HepG2 (cell line): ENCODE results near the gene ASB5. TPM values are rescaled to one million over a fixed set of nuclear protein-coding genes. Genes with fewer than 3 reads are reported as not detected.

Experiments used
- ATAC-seq: fragments of 200-7000 bp; cut with Tn5 transposase; 3 replicates; pipeline ENCODE4 v1.9.1; 2020; ENCODE audit warnings: mild to moderate bottlenecking, moderate library complexity
- BruUV-seq: library from RNA; stranded (reverse); fragments of 400-500 nt; replicated peaks from 2 replicates; lab custom pipeline; 2021; lab: Mats Ljungman, UMichigan
- CTCF ChIA-PET: fragments of 300-600 bp; formaldehyde crosslinking; extraction: SDS; loops from one replicate; lab custom pipeline; 2021; ENCODE audit warnings: low total read pairs, inconsistent platforms, low intra/inter-chr PET ratio; lab: Yijun Ruan, JAX
- POLR2A ChIA-PET: fragments of 350-600 bp; sonication (Branson Sonifier 250); formaldehyde crosslinking; loops from one replicate; lab custom pipeline; 2020; ENCODE audit warnings: antibody characterized with exemption, inconsistent platforms; lab: Yijun Ruan, JAX
- DNase-seq: peaks from one replicate; pipeline ENCODE4 v3.0.0-alpha.2; 2015; ENCODE audit warnings: low spot score
- FAIRE-seq: peaks from 3 replicates; lab custom pipeline; 2011; peaks lifted over from hg19 to GRCh38; lab: Jason Lieb, UNC
- H2AFZ ChIP-seq: one replicate; pipeline ENCODE4 v1.6.1; 2011; ENCODE audit warnings: low read length, inconsistent platforms
- H3K27ac ChIP-seq: fragments of 300-600 bp; 3 replicates; pipeline ENCODE4 v1.8.0; 2011; ENCODE audit warnings: mixed run types, mild to moderate bottlenecking, mixed read lengths, low read length, inconsistent platforms; ENCODE audit not compliant: insufficient read depth; ENCODE audit errors: extremely low read length
- H3K27me3 ChIP-seq, 2 experiments: fragments of 200-600 bp in 1 of 2; 2 replicates in 1 of 2; 3 replicates in 1 of 2; pipeline versions ENCODE4 v1.6.0 to v1.8.0; 2011; ENCODE audit warnings: low read length in 2 of 2, mild to moderate bottlenecking in 2 of 2, moderate library complexity in 2 of 2, inconsistent platforms in 1 of 2; ENCODE audit not compliant: insufficient read depth in 2 of 2, control insufficient read depth in 1 of 2
- H3K36me3 ChIP-seq, 2 experiments: fragments of 200-600 bp in 1 of 2; replicated peaks in 1 of 2; 2 replicates in 1 of 2; 3 replicates in 1 of 2; pipeline versions ENCODE4 v1.5.1 to v1.8.0; 2011; ENCODE audit warnings: low read length in 2 of 2, inconsistent platforms in 1 of 2; ENCODE audit not compliant: insufficient read depth in 2 of 2, control insufficient read depth in 1 of 2
- H3K4me1 ChIP-seq: 2 replicates; pipeline ENCODE4 v1.5.1; 2012; ENCODE audit warnings: low read length, inconsistent platforms; ENCODE audit not compliant: insufficient read depth
- H3K4me2 ChIP-seq: 2 replicates; pipeline ENCODE4 v1.6.0; 2011; ENCODE audit warnings: low read depth, low read length, inconsistent platforms
- H3K4me3 ChIP-seq, 3 experiments: fragments of 200-600 bp in 1 of 3; sonication (generic), shearing (Covaris generic) in 1 of 3; replicated peaks in 1 of 3; 2 replicates each; pipeline ENCODE4 v1.5.1; 2011 to 2016; ENCODE audit warnings: low read length in 3 of 3, inconsistent platforms in 2 of 3, low read depth in 2 of 3, mild to moderate bottlenecking in 2 of 3, control low read depth in 1 of 3, mixed read lengths in 1 of 3; ENCODE audit not compliant: insufficient read depth in 1 of 3
- H3K79me2 ChIP-seq: one replicate; pipeline ENCODE4 v1.6.1; 2011; ENCODE audit warnings: low read length, inconsistent platforms; ENCODE audit not compliant: insufficient read depth
- H3K9ac ChIP-seq: 2 replicates; pipeline ENCODE4 v1.6.0; 2011; ENCODE audit warnings: mild to moderate bottlenecking, low read depth, low read length, inconsistent platforms; ENCODE audit not compliant: insufficient read depth
- H3K9me3 ChIP-seq: 2 replicates; pipeline ENCODE4 v1.5.1; 2012; ENCODE audit warnings: mild to moderate bottlenecking, low read length
- H4K20me1 ChIP-seq: 2 replicates; pipeline ENCODE4 v1.6.0; 2011; ENCODE audit warnings: inconsistent platforms, mild to moderate bottlenecking, low read length, moderate library complexity; ENCODE audit not compliant: insufficient read depth
- ARNTL ChIP-seq: sonication (generic); formaldehyde crosslinking; IDR thresholded peaks from 2 replicates; pipeline ENCODE4 v1.4.0; 2020; ENCODE audit warnings: mild to moderate bottlenecking, missing genetic modification reagents
- FLYWCH1 ChIP-seq: sonication (generic); formaldehyde crosslinking; IDR thresholded peaks from 2 replicates; pipeline ENCODE4 v1.8.1; 2023; ENCODE audit warnings: mild to moderate bottlenecking, missing genetic modification reagents
- LCORL ChIP-seq, 2 experiments: fragments of 450-650 bp in 1 of 2; sonication (generic) in 1 of 2; formaldehyde crosslinking in 1 of 2; IDR thresholded peaks; 2 replicates each; pipeline versions ENCODE4 v1.5.0 to v1.6.1; 2017 to 2020; ENCODE audit warnings: antibody characterized with exemption in 1 of 2, missing genetic modification reagents in 1 of 2
- NR2F6 ChIP-seq, 2 experiments: IDR thresholded peaks; 2 replicates each; pipeline ENCODE4 v1.6.1; 2016; ENCODE audit warnings: antibody characterized with exemption in 1 of 2, mild to moderate bottlenecking in 1 of 2
- ZMYM3 ChIP-seq: sonication (generic); formaldehyde crosslinking; IDR thresholded peaks from 2 replicates; pipeline ENCODE4 v1.5.1; 2020; ENCODE audit warnings: mild to moderate bottlenecking, missing genetic modification reagents
- ZNF10 ChIP-seq: sonication (generic); formaldehyde crosslinking; IDR thresholded peaks from 2 replicates; pipeline ENCODE4 v1.4.0; 2020; ENCODE audit warnings: mild to moderate bottlenecking, low read depth, missing genetic modification reagents, borderline replicate concordance
- ZNF205 ChIP-seq: IDR thresholded peaks from 2 replicates; pipeline ENCODE4 v1.6.1; 2018; ENCODE audit warnings: missing biosample characterization, missing genetic modification reagents
- ZNF746 ChIP-seq: sonication (generic); formaldehyde crosslinking; IDR thresholded peaks from 2 replicates; pipeline ENCODE4 v1.8.0; 2022; ENCODE audit warnings: mild to moderate bottlenecking, missing genetic modification reagents
- WGBS: methylation state at CpG from one replicate; pipeline ENCODE4 v1.1.6; 2017; ENCODE audit warnings: low lambda C conversion rate; 5-methylcytosine and 5-hydroxymethylcytosine counted together
- in situ Hi-C: cut with HindIII; loops from 2 replicates; pipeline ENCODE4 v1.10.0; 2017; ENCODE audit warnings: low pct_unique_long_range_greater_than_20kb; ENCODE audit not compliant: extremely low pct_ligation_motif_present
- intact Hi-C: fragments of 100-400 bp; cut with micrococcal nuclease; formaldehyde crosslinking; loops from one replicate; pipeline ENCODE4 v1.10.0; 2022; ENCODE audit not compliant: unreplicated experiment
- polyA plus RNA-seq, 8 experiments: library from polyadenylated mRNA; depleted of rRNA in 3 of 8; stranded (reverse) in 7 of 8; unstranded in 1 of 8; fragments of >200 nt; fragmentation: Illumina TruSeq in 4 of 8; extraction: Trizol in 4 of 8; gene quantifications; 2 replicates each; pipeline versions ENCODE4 v1.2.1 to v1.2.3, GENCODE V29; 2011 to 2016; ENCODE audit warnings: low read depth in 4 of 8, missing spikeins in 1 of 8, mixed read lengths in 1 of 8; ENCODE audit not compliant: insufficient read depth in 1 of 8
- total RNA-seq, 5 experiments: library from RNA; depleted of rRNA; stranded (reverse); fragments of >200 nt; fragmentation: Illumina TruSeq; extraction: Trizol; gene quantifications; 2 replicates each; pipeline ENCODE4 v1.2.3, GENCODE V29; 2016; ENCODE audit warnings: low read depth in 1 of 5
- TF ChIP-seq, protein P1 (sequence below), 2 experiments: IDR thresholded peaks; 2 replicates each; pipeline ENCODE4 v1.6.1; 2011 to 2012; ENCODE audit warnings: low read length in 2 of 2, borderline replicate concordance in 1 of 2, low read depth in 1 of 2, mild to moderate bottlenecking in 1 of 2, moderate library complexity in 1 of 2
- TF ChIP-seq, protein P2 (sequence below): sonication (generic); formaldehyde crosslinking; IDR thresholded peaks from 2 replicates; pipeline ENCODE4 v1.5.0; 2020; ENCODE audit warnings: mild to moderate bottlenecking, missing genetic modification reagents, borderline replicate concordance
- TF ChIP-seq, protein P3 (sequence below): IDR thresholded peaks from 2 replicates; pipeline ENCODE4 v1.6.1; 2016; ENCODE audit warnings: mild to moderate bottlenecking

Gene ASB5
- total and polyA plus RNA-seq, 2 of the 13 experiments (the other 11 are each of a cell fraction or from before 2014, with no cell fraction given): not detected

DNA sequence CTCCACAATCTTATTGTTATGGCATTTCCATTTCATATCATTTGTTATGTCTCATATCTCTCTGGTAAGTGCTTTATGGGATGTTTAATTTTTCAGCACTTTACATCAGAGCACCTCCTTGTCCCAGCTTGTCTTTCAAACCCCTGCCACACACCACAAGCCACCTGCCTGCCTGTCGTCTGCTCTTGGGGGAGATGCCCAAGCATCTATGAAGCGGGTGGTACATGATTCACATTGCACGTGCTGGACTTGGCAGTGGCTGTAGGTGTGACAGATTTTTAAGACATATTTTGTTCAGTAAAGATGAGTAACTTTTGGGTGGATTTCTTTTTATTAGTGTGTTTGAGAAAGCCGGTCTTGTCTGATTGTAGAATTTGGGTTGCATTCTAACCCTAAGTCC lies 59.5 kb downstream of the ASB5 start:
- H3K79me2 ChIP-seq: no peaks in the 10 kb centered on the region
- H3K9me3 ChIP-seq: no peaks in the 10 kb centered on the region
- DNase-seq: no peak
- TF ChIP-seq, protein P1, sequence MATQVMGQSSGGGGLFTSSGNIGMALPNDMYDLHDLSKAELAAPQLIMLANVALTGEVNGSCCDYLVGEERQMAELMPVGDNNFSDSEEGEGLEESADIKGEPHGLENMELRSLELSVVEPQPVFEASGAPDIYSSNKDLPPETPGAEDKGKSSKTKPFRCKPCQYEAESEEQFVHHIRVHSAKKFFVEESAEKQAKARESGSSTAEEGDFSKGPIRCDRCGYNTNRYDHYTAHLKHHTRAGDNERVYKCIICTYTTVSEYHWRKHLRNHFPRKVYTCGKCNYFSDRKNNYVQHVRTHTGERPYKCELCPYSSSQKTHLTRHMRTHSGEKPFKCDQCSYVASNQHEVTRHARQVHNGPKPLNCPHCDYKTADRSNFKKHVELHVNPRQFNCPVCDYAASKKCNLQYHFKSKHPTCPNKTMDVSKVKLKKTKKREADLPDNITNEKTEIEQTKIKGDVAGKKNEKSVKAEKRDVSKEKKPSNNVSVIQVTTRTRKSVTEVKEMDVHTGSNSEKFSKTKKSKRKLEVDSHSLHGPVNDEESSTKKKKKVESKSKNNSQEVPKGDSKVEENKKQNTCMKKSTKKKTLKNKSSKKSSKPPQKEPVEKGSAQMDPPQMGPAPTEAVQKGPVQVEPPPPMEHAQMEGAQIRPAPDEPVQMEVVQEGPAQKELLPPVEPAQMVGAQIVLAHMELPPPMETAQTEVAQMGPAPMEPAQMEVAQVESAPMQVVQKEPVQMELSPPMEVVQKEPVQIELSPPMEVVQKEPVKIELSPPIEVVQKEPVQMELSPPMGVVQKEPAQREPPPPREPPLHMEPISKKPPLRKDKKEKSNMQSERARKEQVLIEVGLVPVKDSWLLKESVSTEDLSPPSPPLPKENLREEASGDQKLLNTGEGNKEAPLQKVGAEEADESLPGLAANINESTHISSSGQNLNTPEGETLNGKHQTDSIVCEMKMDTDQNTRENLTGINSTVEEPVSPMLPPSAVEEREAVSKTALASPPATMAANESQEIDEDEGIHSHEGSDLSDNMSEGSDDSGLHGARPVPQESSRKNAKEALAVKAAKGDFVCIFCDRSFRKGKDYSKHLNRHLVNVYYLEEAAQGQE (IDR thresholded peaks at IDR 0.05; ENCODE audit: borderline replicate concordance in 1 of 2, low read depth in 1 of 2, low read length in 2 of 2): no peak
- no peaks in the 10 kb centered on the region for H3K36me3 ChIP-seq
- WGBS: 18% methylated on average over 4 of the region's 4 CpGs
- POLR2A ChIA-PET: no interaction called here
- H4K20me1 ChIP-seq: no peaks in the 10 kb centered on the region
- ATAC-seq: no peak
- no peak overlapping the region for H3K9ac ChIP-seq
- H3K4me2 ChIP-seq: no peak overlapping the region
- BruUV-seq: no TSS peak
- H3K27ac ChIP-seq: no peak overlapping the region
- no peak overlapping the region for H3K4me3 ChIP-seq
- H3K27me3 ChIP-seq: no peaks in the 10 kb centered on the region; a peak in 1 of 5 replicates
- no peaks in the 10 kb centered on the region for H3K4me1 ChIP-seq
- intact Hi-C loops: no loop called here
- H2AFZ ChIP-seq: no peak overlapping the region
- in situ Hi-C loops: no loop called here
- CTCF ChIA-PET: no interaction called here
- no peak for FAIRE-seq

DNA sequence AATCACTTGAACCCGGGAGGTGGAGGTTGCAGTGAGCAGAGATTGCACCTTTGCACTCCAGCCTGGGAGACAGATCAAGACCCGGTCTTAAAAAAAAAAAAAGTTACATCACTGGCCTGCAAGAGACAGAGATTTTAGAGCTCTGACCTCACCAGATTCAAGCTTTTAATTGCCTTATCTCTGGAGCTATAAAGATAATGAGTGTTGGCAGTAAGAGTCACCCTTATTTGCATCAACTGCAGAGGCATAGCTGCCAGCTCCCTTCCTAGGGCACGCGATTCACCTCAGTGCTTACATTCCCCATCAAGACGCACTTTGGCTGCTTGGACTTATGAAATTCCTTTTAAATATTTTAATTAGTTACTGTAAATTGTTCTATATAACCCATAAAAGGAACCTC lies 61.2 kb downstream of the ASB5 start:
- FAIRE-seq: no peak
- H3K36me3 ChIP-seq: no peaks in the 10 kb centered on the region
- no peaks in the 10 kb centered on the region; a peak in 1 of 5 replicates for H3K27me3 ChIP-seq
- no peaks in the 10 kb centered on the region for H3K4me1 ChIP-seq
- intact Hi-C loops: no loop called here
- H2AFZ ChIP-seq: no peak overlapping the region
- ChIA-PET CTCF (no interaction called here), POLR2A (no interaction called here)
- no peak for ATAC-seq
- no peaks in the 10 kb centered on the region for H3K79me2 ChIP-seq
- no peak overlapping the region for H3K4me2 ChIP-seq
- no TSS peak for BruUV-seq
- WGBS: 53% methylated on average over 5 of the region's 5 CpGs
- no peak overlapping the region for H3K27ac ChIP-seq
- in situ Hi-C loops: no loop called here
- DNase-seq: no peak
- no peak overlapping the region for H3K4me3 ChIP-seq
- H3K9ac ChIP-seq: no peak overlapping the region
- H4K20me1 ChIP-seq: no peaks in the 10 kb centered on the region
- no peaks in the 10 kb centered on the region for H3K9me3 ChIP-seq
- no peak for TF ChIP-seq LCORL (IDR thresholded peaks at IDR 0.05)
- TF ChIP-seq LCORL (CRISPR knock-in tag; IDR thresholded peaks at IDR 0.05): no peak
- TF ChIP-seq ZNF10: no peak
- no peak for TF ChIP-seq FLYWCH1 (CRISPR knock-in tag)
- TF ChIP-seq NR2F6 (IDR thresholded peaks at IDR 0.05): no peak
- TF ChIP-seq NR2F6 (CRISPR knock-in tag; IDR thresholded peaks at IDR 0.05): no peak
- TF ChIP-seq ZNF205 (CRISPR knock-in tag): no peak
- TF ChIP-seq ZNF746: no peak
- TF ChIP-seq, protein P2, sequence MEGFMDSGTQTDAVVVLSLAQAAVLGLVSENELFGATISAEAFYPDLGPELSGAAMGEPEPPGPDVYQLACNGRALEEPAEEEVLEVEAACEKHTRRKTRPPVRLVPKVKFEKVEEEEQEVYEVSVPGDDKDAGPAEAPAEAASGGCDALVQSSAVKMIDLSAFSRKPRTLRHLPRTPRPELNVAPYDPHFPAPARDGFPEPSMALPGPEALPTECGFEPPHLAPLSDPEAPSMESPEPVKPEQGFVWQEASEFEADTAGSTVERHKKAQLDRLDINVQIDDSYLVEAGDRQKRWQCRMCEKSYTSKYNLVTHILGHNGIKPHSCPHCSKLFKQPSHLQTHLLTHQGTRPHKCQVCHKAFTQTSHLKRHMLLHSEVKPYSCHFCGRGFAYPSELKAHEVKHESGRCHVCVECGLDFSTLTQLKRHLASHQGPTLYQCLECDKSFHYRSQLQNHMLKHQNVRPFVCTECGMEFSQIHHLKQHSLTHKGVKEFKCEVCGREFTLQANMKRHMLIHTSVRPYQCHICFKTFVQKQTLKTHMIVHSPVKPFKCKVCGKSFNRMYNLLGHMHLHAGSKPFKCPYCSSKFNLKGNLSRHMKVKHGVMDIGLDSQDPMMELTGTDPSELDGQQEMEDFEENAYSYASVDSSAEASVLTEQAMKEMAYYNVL (CRISPR knock-in tag): no peak
- no peak for TF ChIP-seq ZMYM3
- no peak for TF ChIP-seq ARNTL
- TF ChIP-seq, protein P3, sequence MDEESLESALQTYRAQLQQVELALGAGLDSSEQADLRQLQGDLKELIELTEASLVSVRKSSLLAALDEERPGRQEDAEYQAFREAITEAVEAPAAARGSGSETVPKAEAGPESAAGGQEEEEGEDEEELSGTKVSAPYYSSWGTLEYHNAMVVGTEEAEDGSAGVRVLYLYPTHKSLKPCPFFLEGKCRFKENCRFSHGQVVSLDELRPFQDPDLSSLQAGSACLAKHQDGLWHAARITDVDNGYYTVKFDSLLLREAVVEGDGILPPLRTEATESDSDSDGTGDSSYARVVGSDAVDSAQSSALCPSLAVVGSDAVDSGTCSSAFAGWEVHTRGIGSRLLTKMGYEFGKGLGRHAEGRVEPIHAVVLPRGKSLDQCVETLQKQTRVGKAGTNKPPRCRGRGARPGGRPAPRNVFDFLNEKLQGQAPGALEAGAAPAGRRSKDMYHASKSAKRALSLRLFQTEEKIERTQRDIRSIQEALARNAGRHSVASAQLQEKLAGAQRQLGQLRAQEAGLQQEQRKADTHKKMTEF (CRISPR knock-in tag): no peak
